HL-60 (cell line): ENCODE measurements around the gene TOPAZ1.

ENCODE experiments used
- SPI1 ChIP-seq: IDR thresholded peaks from 2 replicates; pipeline ENCODE4 v1.6.1; 2012; ENCODE audit warnings: low read depth, mild to moderate bottlenecking, borderline replicate concordance
- TF ChIP-seq, protein P1 (sequence below): IDR thresholded peaks from one replicate; pipeline ENCODE4 v1.5.1; 2011; ENCODE audit warnings: low read length, control low read depth, inconsistent platforms; ENCODE audit not compliant: insufficient read depth

DNA sequence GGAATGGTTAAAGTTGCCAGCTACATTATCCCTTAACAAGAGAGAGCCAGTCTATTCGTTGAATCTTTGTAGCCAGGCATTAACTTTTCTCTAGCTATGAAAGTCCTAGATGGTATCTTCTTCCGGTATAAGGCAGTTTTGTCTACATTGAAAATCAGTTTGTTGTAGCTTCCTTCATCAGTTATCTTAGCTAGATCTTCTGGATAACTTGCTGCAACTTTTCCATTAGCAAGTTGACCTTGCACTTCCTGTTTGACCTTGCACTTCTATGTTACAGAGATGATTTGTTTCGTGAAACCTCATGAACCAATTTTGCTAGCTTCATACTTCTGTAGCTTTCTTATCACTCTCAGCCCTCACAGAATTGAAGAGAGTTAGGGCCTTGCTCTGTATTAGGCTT lies 24.1 kb downstream of the TOPAZ1 start:
- TF ChIP-seq, protein P1, sequence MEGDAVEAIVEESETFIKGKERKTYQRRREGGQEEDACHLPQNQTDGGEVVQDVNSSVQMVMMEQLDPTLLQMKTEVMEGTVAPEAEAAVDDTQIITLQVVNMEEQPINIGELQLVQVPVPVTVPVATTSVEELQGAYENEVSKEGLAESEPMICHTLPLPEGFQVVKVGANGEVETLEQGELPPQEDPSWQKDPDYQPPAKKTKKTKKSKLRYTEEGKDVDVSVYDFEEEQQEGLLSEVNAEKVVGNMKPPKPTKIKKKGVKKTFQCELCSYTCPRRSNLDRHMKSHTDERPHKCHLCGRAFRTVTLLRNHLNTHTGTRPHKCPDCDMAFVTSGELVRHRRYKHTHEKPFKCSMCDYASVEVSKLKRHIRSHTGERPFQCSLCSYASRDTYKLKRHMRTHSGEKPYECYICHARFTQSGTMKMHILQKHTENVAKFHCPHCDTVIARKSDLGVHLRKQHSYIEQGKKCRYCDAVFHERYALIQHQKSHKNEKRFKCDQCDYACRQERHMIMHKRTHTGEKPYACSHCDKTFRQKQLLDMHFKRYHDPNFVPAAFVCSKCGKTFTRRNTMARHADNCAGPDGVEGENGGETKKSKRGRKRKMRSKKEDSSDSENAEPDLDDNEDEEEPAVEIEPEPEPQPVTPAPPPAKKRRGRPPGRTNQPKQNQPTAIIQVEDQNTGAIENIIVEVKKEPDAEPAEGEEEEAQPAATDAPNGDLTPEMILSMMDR: no peak
- TF ChIP-seq SPI1: no peak
